GM18951 (cell line): ENCODE results near the gene CDKL2.

Source experiments
- POLR2A ChIP-seq: IDR thresholded peaks from 4 replicates; pipeline ENCODE4 v1.6.1; 2011; ENCODE audit warnings: mild to moderate bottlenecking; ENCODE audit not compliant: insufficient read length, insufficient read depth; ENCODE audit errors: extremely low read depth
- in situ Hi-C: fragments of 300-500 bp; cut with MboI; formaldehyde crosslinking; loops from one replicate; pipeline ENCODE4 v1.12.0; 2022; ENCODE audit warnings: low sequenced_read_pairs, mixed read lengths, inconsistent platforms; ENCODE audit not compliant: unreplicated experiment

Gene CDKL2

GRCh38 chr4:75660491-75660890 lies 30.2 kb upstream of the CDKL2 start:
- in situ Hi-C loops: no loop called here
- TF ChIP-seq POLR2A: no peak

- in situ Hi-C loops: no loop called here
- no peak for TF ChIP-seq POLR2A
Observed at GRCh38 chr4:75659512-75660031, 29.2 kb upstream of the CDKL2 start.

GRCh38 chr4:75658876-75659275 lies 28.5 kb upstream of the CDKL2 start:
- no peak for TF ChIP-seq POLR2A
- in situ Hi-C loops: no loop called here

- in situ Hi-C loops: no loop called here
- TF ChIP-seq POLR2A: no peak
Observed at GRCh38 chr4:75655562-75655961, 25.2 kb upstream of the CDKL2 start.

GRCh38 chr4:75654905-75655304 lies 24.6 kb upstream of the CDKL2 start:
- in situ Hi-C loops: no loop called here
- TF ChIP-seq POLR2A: no peak

GRCh38 chr4:75653845-75654503 lies 23.6 kb upstream of the CDKL2 start:
- in situ Hi-C loops: no loop called here
- TF ChIP-seq POLR2A: no peak

GRCh38 chr4:75644095-75644494 lies 13.8 kb upstream of the CDKL2 start:
- in situ Hi-C loops: no loop called here
- no peak for TF ChIP-seq POLR2A

GRCh38 chr4:75643651-75644050 lies 13.3 kb upstream of the CDKL2 start:
- no peak for TF ChIP-seq POLR2A
- in situ Hi-C loops: no loop called here

GRCh38 chr4:75639124-75639695 lies 8.9 kb upstream of the CDKL2 start:
- no peak for TF ChIP-seq POLR2A
- in situ Hi-C loops: no loop called here

- in situ Hi-C loops: no loop called here
Observed at GRCh38 chr4:75637827-75638226, 7.5 kb upstream of the CDKL2 start.

GRCh38 chr4:75637176-75637575 lies 6.8 kb upstream of the CDKL2 start:
- in situ Hi-C loops: no loop called here
- no peak for TF ChIP-seq POLR2A

More at GRCh38 chr4:75637827-75638226, 7.5 kb upstream of the CDKL2 start:
- no peak for TF ChIP-seq POLR2A

GRCh38 chr4:75634951-75635350 lies 4.6 kb upstream of the CDKL2 start:
- in situ Hi-C loops: no loop called here
- TF ChIP-seq POLR2A: no peak

GRCh38 chr4:75634281-75634680 lies 4.0 kb upstream of the CDKL2 start:
- TF ChIP-seq POLR2A: no peak
- in situ Hi-C loops: no loop called here

- no peak for TF ChIP-seq POLR2A
- in situ Hi-C loops: no loop called here
Observed at GRCh38 chr4:75633846-75634245, 3.5 kb upstream of the CDKL2 start.

GRCh38 chr4:75630937-75631329 lies 605 bp upstream of the CDKL2 start:
- TF ChIP-seq POLR2A: no peak
- in situ Hi-C loops: no loop called here

GRCh38 chr4:75629239-75629638 lies 1.1 kb downstream of the CDKL2 start:
- in situ Hi-C loops: no loop called here
- no peak for TF ChIP-seq POLR2A
